ENCODE data around the gene ANO2.
"Not testable (repeated sequence)": the region's sequence is repeated elsewhere in the genome, so short reads cannot be mapped to it uniquely, and the experiment has no call there.

ANO2 gene

DNA sequence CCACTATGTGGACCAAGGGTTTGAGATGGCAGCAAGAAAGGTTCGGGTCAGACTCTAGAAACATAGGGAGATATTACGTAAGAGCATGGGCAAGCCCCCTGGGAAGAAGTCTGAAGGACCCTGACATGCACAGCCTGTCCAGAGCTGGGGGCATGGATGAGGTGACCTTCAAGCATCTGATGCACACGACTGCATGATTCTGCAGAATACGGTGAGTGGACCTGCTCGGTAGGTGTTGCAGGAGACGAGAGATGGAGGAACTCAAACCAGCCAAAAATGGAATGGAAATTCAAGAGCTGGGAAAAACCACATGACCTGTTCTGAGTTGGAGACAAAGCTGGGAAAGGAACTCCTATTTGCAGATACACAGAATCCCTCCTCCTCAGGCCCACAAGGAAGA lies 43.6 kb downstream of the ANO2 start:
- no peak for DNase-seq (ENCODE audit: low read depth)
- TF ChIP-seq, protein P1, sequence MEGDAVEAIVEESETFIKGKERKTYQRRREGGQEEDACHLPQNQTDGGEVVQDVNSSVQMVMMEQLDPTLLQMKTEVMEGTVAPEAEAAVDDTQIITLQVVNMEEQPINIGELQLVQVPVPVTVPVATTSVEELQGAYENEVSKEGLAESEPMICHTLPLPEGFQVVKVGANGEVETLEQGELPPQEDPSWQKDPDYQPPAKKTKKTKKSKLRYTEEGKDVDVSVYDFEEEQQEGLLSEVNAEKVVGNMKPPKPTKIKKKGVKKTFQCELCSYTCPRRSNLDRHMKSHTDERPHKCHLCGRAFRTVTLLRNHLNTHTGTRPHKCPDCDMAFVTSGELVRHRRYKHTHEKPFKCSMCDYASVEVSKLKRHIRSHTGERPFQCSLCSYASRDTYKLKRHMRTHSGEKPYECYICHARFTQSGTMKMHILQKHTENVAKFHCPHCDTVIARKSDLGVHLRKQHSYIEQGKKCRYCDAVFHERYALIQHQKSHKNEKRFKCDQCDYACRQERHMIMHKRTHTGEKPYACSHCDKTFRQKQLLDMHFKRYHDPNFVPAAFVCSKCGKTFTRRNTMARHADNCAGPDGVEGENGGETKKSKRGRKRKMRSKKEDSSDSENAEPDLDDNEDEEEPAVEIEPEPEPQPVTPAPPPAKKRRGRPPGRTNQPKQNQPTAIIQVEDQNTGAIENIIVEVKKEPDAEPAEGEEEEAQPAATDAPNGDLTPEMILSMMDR (conservative IDR thresholded peaks at IDR 0.05; ENCODE audit: low read length): no peak
- H3K4me3 ChIP-seq (ENCODE audit: low read length): no peak overlapping the region

DNA sequence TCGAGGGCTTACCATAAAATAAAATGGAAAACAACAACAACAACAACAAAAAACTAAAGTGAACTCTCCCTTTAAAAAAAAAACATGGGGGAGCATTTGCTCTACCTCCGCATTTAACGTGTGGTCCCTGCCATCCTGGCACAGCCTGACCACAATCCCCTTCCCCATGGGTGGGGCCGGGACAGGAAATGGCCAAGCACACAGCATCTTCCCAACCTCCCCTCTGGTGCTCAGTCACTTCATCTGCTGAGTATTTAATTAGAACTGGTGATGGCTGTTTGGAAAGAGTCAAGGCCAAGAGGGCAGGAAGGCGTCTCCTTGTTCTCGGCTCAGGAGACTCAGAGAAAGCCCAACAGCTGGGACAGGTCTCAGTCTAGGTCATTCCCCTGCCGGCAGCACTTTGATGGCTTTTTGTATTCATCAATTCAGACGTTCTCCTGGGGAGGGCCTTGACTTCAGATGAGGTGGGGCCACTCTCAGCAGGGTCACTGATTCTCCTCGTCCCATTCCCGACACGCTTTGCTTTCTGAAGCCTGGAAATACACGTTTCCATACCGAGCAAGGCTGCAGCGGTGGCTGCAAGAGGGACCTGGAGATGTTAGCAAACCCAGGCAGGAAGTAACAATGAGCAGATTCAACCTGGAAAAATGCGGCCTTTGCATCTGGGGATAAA lies 44.4 kb downstream of the ANO2 start:
- TF ChIP-seq, protein P1 (conservative IDR thresholded peaks at IDR 0.05; ENCODE audit: low read length): no peak
- no peak overlapping the region for H3K4me3 ChIP-seq (ENCODE audit: low read length)
- DNase-seq (ENCODE audit: low read depth): no peak

DNA sequence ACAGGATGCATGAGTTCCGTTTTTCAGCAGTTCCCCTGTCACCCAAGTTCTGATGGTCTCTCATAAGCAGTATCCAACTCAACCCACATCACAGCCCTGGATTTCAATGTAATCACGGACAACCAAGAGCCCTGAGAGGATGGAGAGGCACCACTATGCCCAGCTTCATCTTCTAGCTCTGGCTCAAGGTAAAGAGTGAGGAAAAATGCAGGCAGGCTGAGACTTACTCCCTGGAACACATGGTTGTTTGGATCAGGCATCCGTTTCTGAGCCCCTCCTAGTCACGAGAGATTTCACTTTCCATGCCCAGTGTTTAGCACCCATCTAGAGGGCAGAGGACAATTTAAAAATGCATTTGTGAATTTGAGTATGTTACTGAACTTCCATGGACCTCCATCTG lies 45.0 kb downstream of the ANO2 start:
- TF ChIP-seq, protein P1 (conservative IDR thresholded peaks at IDR 0.05; ENCODE audit: low read length): no peak
- no peak overlapping the region for H3K4me3 ChIP-seq (ENCODE audit: low read length)
- DNase-seq (ENCODE audit: low read depth): no peak

DNA sequence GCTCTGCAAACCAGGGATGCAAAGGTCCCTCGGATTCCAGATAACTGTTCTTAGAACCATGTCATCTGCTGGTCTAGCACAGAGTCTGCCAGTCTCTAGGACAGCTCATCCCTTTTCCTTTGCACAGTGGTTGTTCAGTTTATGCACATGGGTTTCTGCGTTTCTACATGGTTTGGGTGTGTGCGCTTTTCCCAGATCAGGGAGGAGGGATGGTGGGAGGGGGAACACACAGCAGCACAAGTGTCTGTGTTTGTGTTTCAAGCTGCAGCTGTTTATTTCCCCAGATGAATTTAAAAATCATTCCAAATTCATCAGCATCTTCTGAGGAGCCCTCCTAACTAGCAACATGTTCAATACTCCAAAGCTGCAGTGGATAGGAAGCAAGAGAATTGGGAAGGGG lies 45.4 kb downstream of the ANO2 start:
- no peak overlapping the region for H3K4me3 ChIP-seq (ENCODE audit: low read length)
- DNase-seq (ENCODE audit: low read depth): no peak
- TF ChIP-seq, protein P1 (conservative IDR thresholded peaks at IDR 0.05; ENCODE audit: low read length): no peak

DNA sequence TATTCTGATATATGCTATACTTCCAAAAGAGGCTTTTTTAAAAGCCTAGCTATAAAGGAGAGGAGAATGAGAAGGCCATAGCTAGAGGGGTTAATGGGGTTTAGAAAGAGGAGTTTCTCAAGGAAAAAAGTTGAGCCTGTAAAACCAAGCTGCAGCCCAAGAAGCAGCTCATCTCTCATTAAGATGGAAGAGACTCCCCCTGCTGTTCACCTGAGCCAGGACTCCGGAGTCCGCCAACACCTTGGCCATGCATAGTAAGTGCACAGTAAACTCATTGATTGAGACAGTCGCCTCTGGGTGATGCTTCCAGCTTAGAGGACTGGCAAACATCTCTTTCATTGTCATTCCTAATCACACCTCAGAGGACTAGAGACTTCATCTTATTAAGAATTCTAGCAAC lies 46.2 kb downstream of the ANO2 start:
- H3K4me3 ChIP-seq (ENCODE audit: low read length): no peak overlapping the region
- no peak for DNase-seq (ENCODE audit: low read depth)
- TF ChIP-seq, protein P1 (conservative IDR thresholded peaks at IDR 0.05; ENCODE audit: low read length): no peak; the same call in 1 of the 2 replicates

DNA sequence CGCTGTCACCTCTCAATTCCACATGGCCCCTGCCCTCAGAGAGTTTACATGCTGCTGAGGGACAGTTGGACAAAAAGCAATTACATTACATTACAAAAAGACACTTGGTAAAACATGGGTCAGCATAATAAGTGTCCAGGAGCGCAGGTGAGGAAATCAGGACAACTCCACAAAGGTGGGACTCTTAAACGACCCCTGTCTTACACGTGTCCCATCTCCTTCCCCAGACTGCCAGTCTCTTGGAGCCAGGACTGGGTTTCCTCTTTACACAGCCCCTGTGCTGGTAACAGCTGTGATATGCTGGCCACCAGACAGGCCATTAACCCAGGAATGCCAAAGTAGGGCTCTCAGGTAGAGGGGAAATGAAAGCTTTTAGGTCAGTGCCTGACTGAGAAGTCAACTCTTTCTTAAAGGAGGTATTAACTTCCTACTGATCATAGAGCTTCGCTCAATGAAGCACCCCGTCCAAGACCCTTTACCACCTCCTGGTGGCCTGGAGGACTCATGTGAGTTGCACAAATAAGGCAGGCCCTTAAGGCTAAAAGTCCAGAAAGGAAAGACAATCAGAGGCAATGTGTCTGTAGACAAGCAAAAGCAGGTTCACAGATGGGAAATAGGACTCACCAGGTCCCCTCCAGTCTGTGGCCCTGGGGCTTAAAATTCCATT lies 55.5 kb downstream of the ANO2 start:
- no peak for DNase-seq (ENCODE audit: low read depth)
- H3K4me3 ChIP-seq (ENCODE audit: low read length): no peak overlapping the region
- TF ChIP-seq, protein P1 (conservative IDR thresholded peaks at IDR 0.05; ENCODE audit: low read length): no peak

DNA sequence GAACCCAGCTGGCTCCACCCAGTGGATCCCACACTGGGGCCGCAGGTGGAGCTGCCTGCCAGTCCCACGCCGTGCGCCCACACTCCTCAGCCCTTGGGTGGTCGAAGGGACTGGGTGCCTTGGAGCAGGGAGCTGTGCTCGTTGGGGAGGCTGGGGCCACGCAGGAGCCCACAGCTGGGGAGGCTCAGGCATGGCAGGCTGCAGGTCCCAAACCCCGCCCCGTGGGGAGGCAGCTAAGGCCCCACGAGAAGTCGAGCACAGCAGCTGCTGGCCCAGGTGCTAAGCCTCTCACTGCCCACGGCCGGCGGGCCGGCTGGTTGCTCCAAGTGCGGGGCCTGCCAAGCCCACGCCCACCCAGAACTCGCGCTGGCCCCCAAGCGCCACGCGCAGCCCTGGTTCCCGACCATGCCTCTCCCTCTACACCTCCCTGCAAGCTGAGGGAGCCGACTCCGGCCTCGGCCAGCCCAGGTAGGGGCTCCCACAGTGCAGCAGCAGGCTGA lies 56.2 kb downstream of the ANO2 start:
- TF ChIP-seq, protein P1 (conservative IDR thresholded peaks at IDR 0.05; ENCODE audit: low read length): no peak
- no peak overlapping the region for H3K4me3 ChIP-seq (ENCODE audit: low read length)
- DNase-seq (ENCODE audit: low read depth): no peak

DNA sequence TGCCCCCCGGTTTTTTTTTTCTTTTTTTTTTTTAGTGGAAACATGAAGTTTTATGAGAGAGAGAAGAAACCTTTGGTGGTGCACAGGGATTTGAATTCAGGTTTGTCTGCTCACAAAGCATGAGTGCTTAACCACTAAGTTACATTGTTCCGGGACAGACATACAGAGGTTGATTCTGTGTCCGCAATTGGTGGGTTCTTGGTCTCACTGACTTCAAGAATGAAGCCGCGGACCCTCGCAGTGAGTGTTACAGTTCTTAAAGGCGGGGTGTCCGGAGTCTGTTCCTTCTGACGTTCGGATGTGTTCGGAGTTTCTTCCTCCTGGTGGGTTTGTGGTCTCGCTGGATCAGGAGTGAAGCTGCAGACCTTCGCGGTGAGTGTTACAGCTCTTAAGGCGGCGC lies 57.2 kb downstream of the ANO2 start:
- DNase-seq (ENCODE audit: low read depth); H3K4me3 ChIP-seq (ENCODE audit: low read length): not testable (repeated sequence)
